PFSK-1 (cell line): ENCODE results near the gene XPNPEP1.
A peak's percentile ranks its signal among the peaks of the same experiment; 100 is the strongest.

Experiments used
- FOXP2 ChIP-seq: optimal IDR thresholded peaks from 2 replicates; pipeline ENCODE3; 2011; ENCODE audit warnings: borderline replicate concordance, control low read depth, inconsistent platforms; ENCODE audit not compliant: insufficient read depth; ENCODE audit errors: extremely low read length, extremely low read depth
- POLR2AphosphoS5 ChIP-seq: IDR thresholded peaks from 2 replicates; pipeline ENCODE4 v1.6.1; 2012; ENCODE audit warnings: low read depth, mild to moderate bottlenecking, control low read depth, low read length, moderate library complexity
- REST ChIP-seq, 2 experiments: IDR thresholded peaks; 2 replicates each; pipeline versions ENCODE4 v1.6.1 to v1.8.0; 2011 to 2012; ENCODE audit warnings: low read depth in 2 of 2, low read length in 2 of 2, control low read depth in 1 of 2, inconsistent platforms in 1 of 2, mild to moderate bottlenecking in 1 of 2, moderate library complexity in 1 of 2; ENCODE audit not compliant: insufficient read depth in 1 of 2
- SIN3A ChIP-seq: IDR thresholded peaks from 2 replicates; pipeline ENCODE4 v1.6.1; 2012; ENCODE audit warnings: mild to moderate bottlenecking, low read length, moderate library complexity, borderline replicate concordance; ENCODE audit not compliant: insufficient read depth
- TAF1 ChIP-seq: IDR thresholded peaks from 2 replicates; pipeline ENCODE4 v1.6.1; 2012; ENCODE audit warnings: low read length, control low read depth, borderline replicate concordance; ENCODE audit not compliant: insufficient read depth

Gene XPNPEP1

GRCh38 chr10:109831846-109832245 lies 91.5 kb downstream of the XPNPEP1 start:
- TF ChIP-seq POLR2AphosphoS5 (no peak), SIN3A (no peak), FOXP2 (no peak), TAF1 (no peak), REST (IDR thresholded peaks at IDR 0.05; ENCODE audit: insufficient read depth in 1 of 2, low read depth in 2 of 2, low read length in 2 of 2) (no peak)

GRCh38 chr10:109824206-109824605 lies 99.1 kb downstream of the XPNPEP1 start:
- TF ChIP-seq FOXP2 (no peak), TAF1 (no peak), POLR2AphosphoS5 (no peak), REST (IDR thresholded peaks at IDR 0.05; ENCODE audit: insufficient read depth in 1 of 2, low read depth in 2 of 2, low read length in 2 of 2) (no peak), SIN3A (no peak)

- TF ChIP-seq POLR2AphosphoS5 (no peak), FOXP2 (no peak), TAF1 (no peak), SIN3A (no peak), REST (IDR thresholded peaks at IDR 0.05; ENCODE audit: insufficient read depth in 1 of 2, low read depth in 2 of 2, low read length in 2 of 2) (no peak)
These were observed 100.1 kb downstream of the XPNPEP1 start for GRCh38 chr10:109823196-109823595.

- TF ChIP-seq TAF1 (no peak), SIN3A (no peak), REST (IDR thresholded peaks at IDR 0.05; ENCODE audit: insufficient read depth in 1 of 2, low read depth in 2 of 2, low read length in 2 of 2) (0 out of 4 replicates have a peak, but pooled peaks of 1 of the 2 experiments have one; percentile 43), POLR2AphosphoS5 (no peak), FOXP2 (no peak)
These were observed 101.6 kb downstream of the XPNPEP1 start for GRCh38 chr10:109821672-109822071.

GRCh38 chr10:109820620-109821405 lies 102.5 kb downstream of the XPNPEP1 start:
- TF ChIP-seq REST (IDR thresholded peaks at IDR 0.05; ENCODE audit: insufficient read depth in 1 of 2, low read depth in 2 of 2, low read length in 2 of 2) (no peak), TAF1 (no peak), FOXP2 (no peak), POLR2AphosphoS5 (no peak), SIN3A (no peak)
